ENCODE measurements around the gene ELOB. TPM values are rescaled to one million over a fixed set of nuclear protein-coding genes. Genes with fewer than 3 reads are reported as not detected.

The ELOB gene
- total and polyA plus RNA-seq, 10 of the 15 experiments (the other 5 are each of a cell fraction or from before 2014, with no cell fraction given) = 86.9 to 823 (median 263) TPM

DNA sequence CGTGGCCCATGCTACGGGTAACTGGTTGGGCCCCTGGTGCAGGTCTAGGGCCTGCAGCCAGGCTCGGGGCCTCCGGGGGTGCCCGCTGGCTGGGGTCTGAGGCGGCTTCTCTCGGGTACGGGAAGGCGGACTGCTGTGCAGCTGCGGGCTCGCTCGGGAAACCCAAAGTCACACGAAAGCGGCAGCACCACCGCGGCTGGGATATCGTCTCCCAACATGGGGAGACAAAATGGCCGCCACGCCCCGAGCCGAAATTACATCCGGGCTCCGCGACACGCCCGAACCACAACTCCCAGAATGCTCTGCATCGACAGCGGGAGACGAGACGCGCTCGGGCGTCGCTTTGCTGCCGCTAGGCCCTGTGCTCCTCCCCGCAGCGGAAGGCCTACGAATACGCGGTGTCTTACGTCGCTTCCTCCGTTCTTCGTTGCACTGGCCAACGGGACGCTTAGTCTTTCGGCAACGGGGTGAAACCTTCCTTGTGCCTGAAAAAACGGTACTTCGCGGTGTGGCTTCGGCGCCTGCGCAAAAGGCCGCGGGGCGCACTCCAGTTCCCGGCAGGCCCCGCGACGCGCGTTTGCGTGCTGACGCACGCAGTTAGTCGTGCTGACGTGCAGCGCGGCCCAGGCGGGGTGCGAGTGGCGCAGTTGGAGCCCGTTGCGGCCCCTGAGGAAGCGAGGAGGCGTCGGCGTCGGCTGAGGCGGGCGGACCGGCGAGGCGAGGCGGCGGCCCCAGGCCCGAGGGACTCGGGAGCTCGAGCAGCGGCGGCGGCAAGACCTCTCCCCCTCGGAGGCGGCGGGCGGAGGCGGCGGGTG lies 24.8 kb downstream of the ELOB start, which contains the start of gene SRRM2 (continued):
- TF ChIP-seq, protein P1, sequence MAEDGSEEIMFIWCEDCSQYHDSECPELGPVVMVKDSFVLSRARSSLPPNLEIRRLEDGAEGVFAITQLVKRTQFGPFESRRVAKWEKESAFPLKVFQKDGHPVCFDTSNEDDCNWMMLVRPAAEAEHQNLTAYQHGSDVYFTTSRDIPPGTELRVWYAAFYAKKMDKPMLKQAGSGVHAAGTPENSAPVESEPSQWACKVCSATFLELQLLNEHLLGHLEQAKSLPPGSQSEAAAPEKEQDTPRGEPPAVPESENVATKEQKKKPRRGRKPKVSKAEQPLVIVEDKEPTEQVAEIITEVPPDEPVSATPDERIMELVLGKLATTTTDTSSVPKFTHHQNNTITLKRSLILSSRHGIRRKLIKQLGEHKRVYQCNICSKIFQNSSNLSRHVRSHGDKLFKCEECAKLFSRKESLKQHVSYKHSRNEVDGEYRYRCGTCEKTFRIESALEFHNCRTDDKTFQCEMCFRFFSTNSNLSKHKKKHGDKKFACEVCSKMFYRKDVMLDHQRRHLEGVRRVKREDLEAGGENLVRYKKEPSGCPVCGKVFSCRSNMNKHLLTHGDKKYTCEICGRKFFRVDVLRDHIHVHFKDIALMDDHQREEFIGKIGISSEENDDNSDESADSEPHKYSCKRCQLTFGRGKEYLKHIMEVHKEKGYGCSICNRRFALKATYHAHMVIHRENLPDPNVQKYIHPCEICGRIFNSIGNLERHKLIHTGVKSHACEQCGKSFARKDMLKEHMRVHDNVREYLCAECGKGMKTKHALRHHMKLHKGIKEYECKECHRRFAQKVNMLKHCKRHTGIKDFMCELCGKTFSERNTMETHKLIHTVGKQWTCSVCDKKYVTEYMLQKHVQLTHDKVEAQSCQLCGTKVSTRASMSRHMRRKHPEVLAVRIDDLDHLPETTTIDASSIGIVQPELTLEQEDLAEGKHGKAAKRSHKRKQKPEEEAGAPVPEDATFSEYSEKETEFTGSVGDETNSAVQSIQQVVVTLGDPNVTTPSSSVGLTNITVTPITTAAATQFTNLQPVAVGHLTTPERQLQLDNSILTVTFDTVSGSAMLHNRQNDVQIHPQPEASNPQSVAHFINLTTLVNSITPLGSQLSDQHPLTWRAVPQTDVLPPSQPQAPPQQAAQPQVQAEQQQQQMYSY (CRISPR knock-in tag; IDR thresholded peaks at IDR 0.05) = no peak
- TF ChIP-seq BCL11A (IDR thresholded peaks at IDR 0.05; ENCODE audit: low read depth, low read length) = no peak
- TF ChIP-seq ZNF274 (IDR thresholded peaks at IDR 0.05; ENCODE audit: insufficient read depth, insufficient read length) = no peak
- no peak for TF ChIP-seq ZNF622 (IDR thresholded peaks at IDR 0.05)
- no peak for TF ChIP-seq SUPT20H (IDR thresholded peaks at IDR 0.05; ENCODE audit: borderline replicate concordance, control insufficient read depth, low read depth, low read length)
- no peak for TF ChIP-seq BMI1 (IDR thresholded peaks at IDR 0.05; ENCODE audit: borderline replicate concordance)
- TF ChIP-seq GABPA (IDR thresholded peaks at IDR 0.05; ENCODE audit: low read depth) = peak; percentile 73
- TF ChIP-seq MTA3 (IDR thresholded peaks at IDR 0.05; ENCODE audit: borderline replicate concordance, low read length) = no peak
